NT2/D1 (cell line): Measurements from ENCODE around the gene RAB6D.
"Not testable (repeated sequence)": the region's sequence is repeated elsewhere in the genome, so short reads cannot be mapped to it uniquely, and the experiment has no call there.

Experiments used
- SUZ12 ChIP-seq: IDR thresholded peaks from 2 replicates; pipeline ENCODE4 v1.6.1; 2011; ENCODE audit not compliant: insufficient read length, insufficient read depth; ENCODE audit errors: extremely low read depth
- YY1 ChIP-seq: IDR thresholded peaks from 2 replicates; pipeline ENCODE4 v1.6.1; 2011; ENCODE audit not compliant: insufficient read length, insufficient read depth
- ZNF274 ChIP-seq: IDR thresholded peaks from 2 replicates; pipeline ENCODE4 v1.6.1; 2011; ENCODE audit warnings: mild to moderate bottlenecking, low read depth, low read length

- not testable (repeated sequence) for TF ChIP-seq YY1, ZNF274, SUZ12
Measured at GRCh38 chr2:131391471-131391870, 27.5 kb upstream of the RAB6D start.
